Common myeloid progenitor, CD34-positive (primary cell): ENCODE results near the gene NLGN4X.

Experiments used
- CTCF ChIA-PET: fragments of 350-600 bp; sonication (Branson Sonifier 250); formaldehyde crosslinking; loops from one replicate; lab custom pipeline; 2021; ENCODE audit warnings: antibody characterized with exemption; lab: Charles Lee
- POLR2A ChIA-PET: fragments of 350-600 bp; sonication (Branson Sonifier 250); formaldehyde crosslinking; loops from one replicate; lab custom pipeline; 2021; ENCODE audit warnings: antibody characterized with exemption; lab: Charles Lee
- DNase-seq, 3 donors: peaks; one replicate each; pipeline versions ENCODE4 v3.0.0 to v3.0.0-alpha.2; 2013
- H3K27ac ChIP-seq, 2 experiments: 1 replicate in 1 of 2; 2 replicates in 1 of 2; pipeline ENCODE4 v1.7.0; 2013; ENCODE audit warnings: inconsistent platforms in 2 of 2, low read length in 2 of 2, mild to moderate bottlenecking in 2 of 2, low read depth in 1 of 2, moderate library complexity in 1 of 2; ENCODE audit not compliant: severe bottlenecking in 2 of 2, insufficient read depth in 1 of 2, poor library complexity in 1 of 2
- H3K27me3 ChIP-seq, 5 experiments: replicated peaks in 2 of 5; 1 replicate in 3 of 5; 2 replicates in 2 of 5; pipeline versions ENCODE4 v1.6.1 to v1.7.0; 2013; ENCODE audit warnings: low read length in 4 of 5, mild to moderate bottlenecking in 2 of 5, moderate library complexity in 2 of 5, inconsistent platforms in 1 of 5; ENCODE audit not compliant: insufficient read depth in 5 of 5, control insufficient read depth in 4 of 5
- H3K36me3 ChIP-seq, 4 experiments: 1 replicate in 2 of 4; 2 replicates in 2 of 4; pipeline versions ENCODE4 v1.6.1 to v1.7.0; 2013; ENCODE audit warnings: low read length in 3 of 4, control low read depth in 1 of 4, mild to moderate bottlenecking in 1 of 4; ENCODE audit not compliant: control insufficient read depth in 4 of 4, insufficient read depth in 4 of 4
- H3K4me1 ChIP-seq, 4 experiments: 1 replicate in 3 of 4; 2 replicates in 1 of 4; pipeline versions ENCODE4 v1.6.1 to v1.7.1; 2013; ENCODE audit warnings: low read length in 3 of 4, mild to moderate bottlenecking in 3 of 4, control low read depth in 1 of 4, inconsistent platforms in 1 of 4, moderate library complexity in 1 of 4; ENCODE audit not compliant: control insufficient read depth in 4 of 4, insufficient read depth in 4 of 4; ENCODE audit errors: control extremely low read depth in 1 of 4
- H3K4me3 ChIP-seq, 7 experiments: 1 replicate in 4 of 7; 2 replicates in 3 of 7; pipeline versions ENCODE4 v1.5.1 to v1.7.0; 2013; ENCODE audit warnings: mild to moderate bottlenecking in 7 of 7, low read length in 6 of 7, moderate library complexity in 6 of 7, inconsistent platforms in 2 of 7, low read depth in 2 of 7, control low read depth in 1 of 7; ENCODE audit not compliant: insufficient read depth in 4 of 7, control insufficient read depth in 1 of 7; ENCODE audit errors: extremely low read depth in 1 of 7
- H3K9me3 ChIP-seq, 5 experiments: 1 replicate in 4 of 5; 2 replicates in 1 of 5; pipeline versions ENCODE4 v1.6.1 to v1.7.1; 2013; ENCODE audit warnings: low read length in 4 of 5, mild to moderate bottlenecking in 2 of 5, inconsistent platforms in 1 of 5, low read depth in 1 of 5, moderate library complexity in 1 of 5; ENCODE audit not compliant: control insufficient read depth in 4 of 5, insufficient read depth in 2 of 5; ENCODE audit errors: control extremely low read depth in 1 of 5
- WGBS: methylation state at CpG from one replicate; pipeline ENCODE4 v1.1.5; 2013; ENCODE audit not compliant: insufficient coverage; 5-methylcytosine and 5-hydroxymethylcytosine counted together

NLGN4X gene

GRCh38 chrX:5867778-5868177, 360.9 kb downstream of the NLGN4X start:
- POLR2A ChIA-PET: interaction anchor here (0.6 kb wide), 1 partner anchor 221 kb away, joined by 3 read pairs; no protein-coding TSS in a partner anchor
- 100% methylated on average over 2 of the region's 2 CpGs for WGBS

GRCh38 chrX:5857232-5857631, 371.4 kb downstream of the NLGN4X start:
- Histone ChIP-seq H3K4me3 (no peak overlapping the region), H3K27me3 (no peaks in the 10 kb centered on the region), H3K36me3 (no peaks in the 10 kb centered on the region), H3K4me1 (no peaks in the 10 kb centered on the region), H3K9me3 (no peaks in the 10 kb centered on the region), H3K27ac (no peak overlapping the region)
- WGBS: 80% methylated on average over 1 of the region's 6 CpGs
- no peak for DNase-seq
- ChIA-PET POLR2A (no interaction called here), CTCF (no interaction called here)

More at GRCh38 chrX:5867778-5868177, 360.9 kb downstream of the NLGN4X start:
- H3K36me3 ChIP-seq: no peaks in the 10 kb centered on the region
- no peak overlapping the region for H3K27ac ChIP-seq
- CTCF ChIA-PET: no interaction called here
- no peak for DNase-seq
- no peak overlapping the region for H3K4me3 ChIP-seq
- no peaks in the 10 kb centered on the region for H3K27me3 ChIP-seq
- H3K4me1 ChIP-seq: no peaks in the 10 kb centered on the region
- no peaks in the 10 kb centered on the region for H3K9me3 ChIP-seq

- H3K4me1 ChIP-seq: no peaks in the 10 kb centered on the region
- CTCF ChIA-PET: no interaction called here
- POLR2A ChIA-PET: no interaction called here
- H3K27me3 ChIP-seq: no peaks in the 10 kb centered on the region
- H3K9me3 ChIP-seq: no peaks in the 10 kb centered on the region
- DNase-seq: no peak
- H3K27ac ChIP-seq: no peak overlapping the region
- H3K4me3 ChIP-seq: no peak overlapping the region
- 94% methylated on average over 2 of the region's 2 CpGs for WGBS
- H3K36me3 ChIP-seq: no peaks in the 10 kb centered on the region
Observed at GRCh38 chrX:5852941-5853340, 375.7 kb downstream of the NLGN4X start.

- WGBS: no CpG with 5 or more reads among the region's 2 CpGs
- ChIA-PET POLR2A (no interaction called here), CTCF (no interaction called here)
- Histone ChIP-seq H3K4me1 (no peaks in the 10 kb centered on the region), H3K4me3 (no peak overlapping the region), H3K9me3 (no peaks in the 10 kb centered on the region), H3K36me3 (no peaks in the 10 kb centered on the region), H3K27me3 (no peaks in the 10 kb centered on the region), H3K27ac (no peak overlapping the region)
- DNase-seq: no peak
Observed at GRCh38 chrX:5842601-5843000, 386.1 kb downstream of the NLGN4X start.
